Measurements from ENCODE around the gene PILRB.

PILRB gene

DNA sequence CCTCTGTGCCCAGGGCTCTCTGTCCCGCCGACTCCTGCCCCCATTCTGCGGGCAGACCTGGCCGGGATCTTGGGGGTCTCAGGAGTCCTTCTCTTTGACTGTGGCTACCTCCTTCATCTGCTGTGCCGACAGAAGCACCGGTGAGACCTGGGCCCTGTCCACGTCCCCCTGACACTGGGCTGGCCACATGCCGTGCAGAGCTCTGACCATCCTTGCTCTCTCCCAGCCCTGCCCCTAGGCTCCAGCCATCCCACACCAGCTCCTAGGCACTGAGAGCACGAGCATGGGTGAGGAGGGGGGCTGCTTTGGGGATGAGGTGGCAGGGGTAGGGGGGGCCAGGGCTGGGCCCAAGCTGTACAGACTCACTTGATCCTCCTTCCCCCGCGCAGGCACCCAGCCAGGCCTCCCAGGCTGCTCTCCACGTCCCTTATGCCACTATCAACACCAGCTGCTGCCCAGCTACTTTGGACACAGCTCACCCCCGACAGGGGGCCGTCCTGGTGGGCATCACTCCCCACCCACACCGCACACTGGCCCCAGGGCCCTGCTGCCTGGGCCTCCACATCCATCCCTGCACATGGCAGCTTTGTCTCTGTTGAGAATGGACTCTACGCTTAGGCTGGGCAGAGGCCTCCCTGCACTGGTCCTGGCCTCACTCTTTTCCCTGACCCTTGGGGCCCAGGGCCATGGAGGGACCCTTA is 4.8 kb upstream of the PILRB start:
- TF ChIP-seq, protein P1, sequence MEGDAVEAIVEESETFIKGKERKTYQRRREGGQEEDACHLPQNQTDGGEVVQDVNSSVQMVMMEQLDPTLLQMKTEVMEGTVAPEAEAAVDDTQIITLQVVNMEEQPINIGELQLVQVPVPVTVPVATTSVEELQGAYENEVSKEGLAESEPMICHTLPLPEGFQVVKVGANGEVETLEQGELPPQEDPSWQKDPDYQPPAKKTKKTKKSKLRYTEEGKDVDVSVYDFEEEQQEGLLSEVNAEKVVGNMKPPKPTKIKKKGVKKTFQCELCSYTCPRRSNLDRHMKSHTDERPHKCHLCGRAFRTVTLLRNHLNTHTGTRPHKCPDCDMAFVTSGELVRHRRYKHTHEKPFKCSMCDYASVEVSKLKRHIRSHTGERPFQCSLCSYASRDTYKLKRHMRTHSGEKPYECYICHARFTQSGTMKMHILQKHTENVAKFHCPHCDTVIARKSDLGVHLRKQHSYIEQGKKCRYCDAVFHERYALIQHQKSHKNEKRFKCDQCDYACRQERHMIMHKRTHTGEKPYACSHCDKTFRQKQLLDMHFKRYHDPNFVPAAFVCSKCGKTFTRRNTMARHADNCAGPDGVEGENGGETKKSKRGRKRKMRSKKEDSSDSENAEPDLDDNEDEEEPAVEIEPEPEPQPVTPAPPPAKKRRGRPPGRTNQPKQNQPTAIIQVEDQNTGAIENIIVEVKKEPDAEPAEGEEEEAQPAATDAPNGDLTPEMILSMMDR (conservative IDR thresholded peaks at IDR 0.05; ENCODE audit: low read depth) = no peak
- no peak for DNase-seq (ENCODE audit: low spot score)
- POLR2A ChIA-PET (ENCODE audit: low non-redundant PET) = no interaction called here
- no peak overlapping the region; the same call in 1 of the 2 replicates for H3K27ac ChIP-seq
- CTCF ChIA-PET = no interaction called here

DNA sequence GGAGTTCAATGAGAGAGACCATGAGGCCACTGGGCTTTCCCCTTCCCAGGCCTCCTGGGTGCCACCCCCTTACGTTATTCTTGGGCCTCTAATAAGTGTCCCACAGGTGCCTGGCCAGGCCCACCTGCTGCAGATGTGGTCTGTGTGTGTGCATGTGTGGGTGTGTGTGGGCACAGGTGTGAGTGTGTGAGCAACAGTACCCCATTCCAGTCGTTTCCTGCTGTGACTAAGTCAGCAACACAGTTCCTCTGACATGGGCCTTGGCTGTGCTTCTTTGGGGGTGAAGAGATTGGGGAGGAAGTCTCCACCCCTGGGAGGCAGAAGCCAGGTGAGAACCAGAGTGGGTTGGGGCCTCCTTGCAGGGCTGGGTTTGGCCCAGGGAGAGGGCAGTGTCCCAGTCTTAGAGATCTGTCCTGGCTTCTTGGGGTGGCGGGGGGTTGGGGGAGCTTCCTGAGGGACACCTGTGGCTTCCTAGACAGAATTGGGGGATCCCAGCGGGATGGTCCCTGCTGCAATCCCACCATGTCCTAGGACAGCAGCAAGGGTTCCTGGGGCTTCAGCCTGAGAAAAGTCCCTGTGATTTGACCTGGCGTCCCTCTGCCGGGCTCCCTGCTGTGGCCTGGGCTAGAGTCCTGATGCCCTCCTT is 4.1 kb upstream of the PILRB start:
- no peak overlapping the region; the same call in 1 of the 2 replicates for H3K27ac ChIP-seq
- POLR2A ChIA-PET (ENCODE audit: low non-redundant PET) = no interaction called here
- DNase-seq (ENCODE audit: low spot score) = no peak
- TF ChIP-seq, protein P1 (conservative IDR thresholded peaks at IDR 0.05; ENCODE audit: low read depth) = no peak
- CTCF ChIA-PET = no interaction called here

DNA sequence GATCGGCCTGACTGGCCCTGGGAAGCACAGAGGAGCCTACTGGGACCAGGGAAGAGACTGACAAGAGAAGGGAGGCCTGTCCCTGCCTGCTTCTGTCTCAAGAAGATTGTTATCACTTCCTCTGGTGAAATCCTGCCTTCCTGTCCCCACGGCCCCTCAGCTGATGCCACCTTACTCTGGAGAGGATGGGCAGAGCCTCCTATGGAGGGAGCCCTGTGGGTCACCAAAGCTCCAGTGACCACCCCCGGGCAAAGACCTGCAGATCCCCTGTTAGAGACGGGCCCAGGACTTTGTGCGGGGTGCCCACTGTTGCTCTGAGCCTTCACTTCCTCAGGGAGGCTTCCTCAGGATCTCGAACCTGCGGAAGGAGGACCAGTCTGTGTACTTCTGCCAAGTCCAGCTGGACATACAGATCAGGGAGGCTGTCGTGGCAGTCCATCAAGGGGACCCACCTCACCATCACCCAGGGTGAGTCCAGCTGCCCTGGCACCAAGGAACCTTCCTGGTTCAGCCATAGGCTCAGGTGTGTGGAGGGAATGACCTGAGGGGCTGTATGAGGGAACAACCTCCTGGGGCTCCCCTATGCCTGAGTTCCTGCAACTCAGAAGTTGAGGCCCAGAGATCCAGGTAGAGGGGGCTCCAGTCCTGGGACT is 1.4 kb upstream of the PILRB start:
- peak overlapping the region; percentile 21 for H3K27ac ChIP-seq
- DNase-seq (ENCODE audit: low spot score) = no peak
- ChIA-PET POLR2A (ENCODE audit: low non-redundant PET) (no interaction called here), CTCF (no interaction called here)
- TF ChIP-seq, protein P1 (conservative IDR thresholded peaks at IDR 0.05; ENCODE audit: low read depth) = no peak

DNA sequence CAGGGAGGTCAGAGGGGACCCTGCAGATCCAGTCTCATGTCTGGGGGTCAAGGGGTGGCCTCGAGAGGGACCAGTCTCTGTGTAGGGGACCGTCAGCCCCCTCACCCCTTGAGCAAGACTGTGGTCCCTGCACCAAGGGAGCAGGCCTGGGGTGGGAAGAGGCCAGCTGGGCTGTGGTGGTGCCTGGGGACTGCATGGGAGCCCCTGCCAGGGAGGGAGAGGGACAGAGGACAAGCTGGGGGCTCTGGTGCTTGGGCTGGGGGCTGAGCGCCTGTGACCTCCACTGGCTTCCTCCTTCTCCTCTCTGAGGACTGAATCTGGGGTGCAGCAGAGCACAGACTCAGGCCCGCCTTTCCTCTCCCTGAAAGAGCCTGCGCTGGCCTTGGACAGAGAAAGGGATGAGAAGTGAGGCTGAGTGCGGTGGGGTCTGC is 771 bp upstream of the PILRB start:
- ChIA-PET CTCF (no interaction called here), POLR2A (ENCODE audit: low non-redundant PET) (no interaction called here)
- H3K27ac ChIP-seq = peak overlapping the region; percentile 21
- TF ChIP-seq, protein P1 (conservative IDR thresholded peaks at IDR 0.05; ENCODE audit: low read depth) = no peak
- no peak for DNase-seq (ENCODE audit: low spot score)

DNA sequence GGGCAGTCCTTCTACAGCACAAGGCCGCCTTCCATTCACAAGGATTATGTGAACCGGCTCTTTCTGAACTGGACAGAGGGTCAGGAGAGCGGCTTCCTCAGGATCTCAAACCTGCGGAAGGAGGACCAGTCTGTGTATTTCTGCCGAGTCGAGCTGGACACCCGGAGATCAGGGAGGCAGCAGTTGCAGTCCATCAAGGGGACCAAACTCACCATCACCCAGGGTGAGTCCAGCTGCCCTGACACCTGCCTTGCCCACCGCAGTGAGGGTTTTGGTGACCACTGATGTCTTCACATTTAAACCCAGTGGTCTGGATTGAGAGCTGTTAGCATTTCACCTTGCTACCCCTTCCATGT is 918 bp downstream of the PILRB start:
- ChIA-PET POLR2A (ENCODE audit: low non-redundant PET) (no interaction called here), CTCF (interaction anchor here (0.6 to 0.7 kb wide), 2 partner anchors 24 to 49 kb away, joined by 3 read pairs; no protein-coding TSS in a partner anchor)
- no peak overlapping the region for H3K27ac ChIP-seq
- DNase-seq (ENCODE audit: low spot score) = no peak
- TF ChIP-seq, protein P1 (conservative IDR thresholded peaks at IDR 0.05; ENCODE audit: low read depth) = no peak

DNA sequence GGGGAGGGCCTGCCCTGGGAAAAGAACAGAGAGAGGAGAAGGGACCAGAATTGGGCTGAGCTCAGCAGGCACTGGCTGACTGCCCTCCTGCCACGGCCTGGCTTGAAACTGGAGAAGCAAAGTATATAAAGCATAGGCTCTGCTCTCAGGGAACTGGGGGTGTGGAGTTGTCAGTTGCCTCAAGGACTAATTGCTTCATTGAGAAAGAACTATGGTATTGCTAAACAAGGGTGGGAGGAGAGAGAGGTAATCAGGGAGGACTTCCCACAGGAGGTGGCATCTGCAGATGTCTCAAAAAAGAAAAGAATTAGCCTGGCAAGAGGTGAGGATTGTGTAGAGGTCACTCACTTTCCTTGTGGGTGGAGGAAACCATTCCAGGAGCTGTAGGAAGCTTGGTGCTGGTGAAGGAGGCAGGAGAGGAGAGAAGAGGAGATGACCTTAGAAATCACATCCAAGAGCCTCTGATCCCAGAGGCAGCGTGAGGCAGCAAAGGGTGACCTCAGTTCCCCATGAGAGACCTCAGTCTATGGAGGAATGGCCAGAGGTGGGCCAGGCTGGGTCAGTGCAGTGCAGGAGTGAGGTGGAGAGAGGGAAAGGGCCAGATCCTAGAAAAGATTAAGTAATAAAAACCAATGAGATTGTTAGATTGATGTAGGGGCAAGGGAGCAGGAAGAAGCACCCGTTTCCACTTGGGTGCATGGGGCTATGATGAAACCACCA is 2.4 kb downstream of the PILRB start:
- CTCF ChIA-PET = no interaction called here
- POLR2A ChIA-PET (ENCODE audit: low non-redundant PET) = no interaction called here
- H3K27ac ChIP-seq = no peak overlapping the region
- DNase-seq (ENCODE audit: low spot score) = no peak
- TF ChIP-seq, protein P1 (conservative IDR thresholded peaks at IDR 0.05; ENCODE audit: low read depth) = no peak

All from RWPE1 (cell line).